GM12878 (cell line): ENCODE data around the gene TULP4. TPM values are rescaled to one million over a fixed set of nuclear protein-coding genes. Genes with fewer than 3 reads are reported as not detected.

ENCODE experiments used
- ATAC-seq: fragments of 200-7000 bp; cut with Tn5 transposase; 3 replicates; pipeline ENCODE4 v1.9.1; 2020; ENCODE audit warnings: mild to moderate bottlenecking, moderate library complexity
- BruUV-seq: library from RNA; stranded (reverse); fragments of 400-500 nt; replicated peaks from 2 replicates; lab custom pipeline; 2021; lab: Mats Ljungman, UMichigan
- CTCF ChIA-PET: fragments of 300-600 bp; sonication (Branson Sonifier 250); formaldehyde crosslinking; extraction: SDS; loops from one replicate; lab custom pipeline; 2021; ENCODE audit warnings: inconsistent platforms; lab: Yijun Ruan, JAX
- POLR2A ChIA-PET: fragments of 350-600 bp; formaldehyde crosslinking; extraction: SDS; loops from one replicate; lab custom pipeline; 2021; ENCODE audit warnings: inconsistent platforms; lab: Charles Lee
- RAD21 ChIA-PET: fragments of 300-600 bp; sonication (Branson Sonifier 250); formaldehyde crosslinking; loops from one replicate; lab custom pipeline; 2023; ENCODE audit warnings: antibody characterized with exemption; ENCODE audit not compliant: unreplicated experiment; lab: Charles Lee
- SMC1A ChIA-PET: fragments of 300-600 bp; sonication (Branson Sonifier 250); formaldehyde crosslinking; loops from one replicate; lab custom pipeline; 2023; ENCODE audit not compliant: unreplicated experiment, uncharacterized antibody; lab: Charles Lee
- DNase-seq: peaks from one replicate; pipeline ENCODE4 v3.0.0-alpha.2; 2011; ENCODE audit warnings: low read depth, low spot score
- FAIRE-seq: peaks from 3 replicates; lab custom pipeline; 2011; peaks lifted over from hg19 to GRCh38; lab: Jason Lieb, UNC
- H2AFZ ChIP-seq: 2 replicates; pipeline ENCODE4 v1.6.0; 2011; ENCODE audit warnings: low read depth, low read length, control low read depth; ENCODE audit not compliant: control insufficient read depth
- H3K27ac ChIP-seq: 2 replicates; pipeline ENCODE4 v1.5.1; 2011; ENCODE audit warnings: control low read depth; ENCODE audit not compliant: control insufficient read depth, insufficient read depth
- H3K27me3 ChIP-seq, 2 experiments: replicated peaks in 1 of 2; 2 replicates each; pipeline versions ENCODE4 v1.6.0 to v1.6.1; 2011; ENCODE audit warnings: low read length in 1 of 2; ENCODE audit not compliant: control insufficient read depth in 2 of 2, insufficient read depth in 2 of 2
- H3K36me3 ChIP-seq, 2 experiments: 2 replicates each; pipeline ENCODE4 v1.5.1; 2011; ENCODE audit warnings: low read length in 1 of 2; ENCODE audit not compliant: control insufficient read depth in 2 of 2, insufficient read depth in 2 of 2
- H3K4me1 ChIP-seq: 2 replicates; pipeline ENCODE4 v1.6.1; 2011; ENCODE audit warnings: mild to moderate bottlenecking, low read length, moderate library complexity, mixed read lengths; ENCODE audit not compliant: control insufficient read depth, insufficient read depth
- H3K4me2 ChIP-seq: 2 replicates; pipeline ENCODE4 v1.6.0; 2011; ENCODE audit warnings: control low read depth; ENCODE audit not compliant: control insufficient read depth, insufficient read depth
- H3K4me3 ChIP-seq: fragments of 200-600 bp; sonication (generic); 2 replicates; pipeline ENCODE4 v1.5.1; 2016
- H3K79me2 ChIP-seq: 2 replicates; pipeline ENCODE4 v1.6.0; 2011; ENCODE audit warnings: low read length; ENCODE audit not compliant: control insufficient read depth, insufficient read depth
- H3K9ac ChIP-seq: 2 replicates; pipeline ENCODE4 v1.8.0; 2011; ENCODE audit warnings: low read length, control low read depth, mixed read lengths; ENCODE audit not compliant: control insufficient read depth, insufficient read depth
- H3K9me3 ChIP-seq: replicated peaks from 3 replicates; pipeline ENCODE4 v1.5.1; 2011; ENCODE audit warnings: mild to moderate bottlenecking, low read length; ENCODE audit not compliant: control insufficient read depth, insufficient read depth
- H4K20me1 ChIP-seq: 2 replicates; pipeline ENCODE4 v1.6.0; 2011; ENCODE audit not compliant: control insufficient read depth, insufficient read depth
- CHD4 ChIP-seq: fragments of 200-600 bp; sonication (generic); IDR thresholded peaks from 2 replicates; pipeline ENCODE4 v1.6.1; 2016; ENCODE audit warnings: mild to moderate bottlenecking
- CREB1 ChIP-seq: IDR thresholded peaks from 2 replicates; pipeline ENCODE4 v1.6.1; 2012; ENCODE audit warnings: low read depth, mild to moderate bottlenecking, inconsistent platforms
- DPF2 ChIP-seq: fragments of 450-650 bp; IDR thresholded peaks from 2 replicates; pipeline ENCODE4 v1.6.1; 2017; ENCODE audit warnings: mild to moderate bottlenecking
- E2F4 ChIP-seq: IDR thresholded peaks from 2 replicates; pipeline ENCODE4 v1.6.1; 2012; ENCODE audit warnings: low read depth, low read length, improper control_type of control experiment
- EP300 ChIP-seq, 2 experiments: fragments of 150-350 bp in 1 of 2; IDR thresholded peaks; 2 replicates each; pipeline ENCODE4 v1.6.1; 2011 to 2012; ENCODE audit warnings: low read depth in 2 of 2, low read length in 2 of 2, borderline replicate concordance in 1 of 2, improper control_type of control experiment in 1 of 2, inconsistent platforms in 1 of 2; ENCODE audit not compliant: control insufficient read depth in 1 of 2
- IKZF1 ChIP-seq: fragments of 450-650 bp; conservative IDR thresholded peaks from 2 replicates; pipeline ENCODE4 v1.6.1; 2017; ENCODE audit warnings: antibody characterized with exemption, mild to moderate bottlenecking
- IKZF2 ChIP-seq, 2 experiments: fragments of 450-650 bp; IDR thresholded peaks; 2 replicates each; pipeline ENCODE4 v1.6.1; 2017; ENCODE audit warnings: mild to moderate bottlenecking in 2 of 2, moderate library complexity in 2 of 2
- KAT2A ChIP-seq: conservative IDR thresholded peaks from 2 replicates; pipeline ENCODE4 v1.6.1; 2011; ENCODE audit warnings: low read depth, low read length; ENCODE audit not compliant: control insufficient read depth
- NR2C1 ChIP-seq: fragments of 450-650 bp; IDR thresholded peaks from 2 replicates; pipeline ENCODE4 v1.6.1; 2017; ENCODE audit warnings: antibody characterized with exemption, mild to moderate bottlenecking, moderate library complexity
- NR2F1 ChIP-seq: fragments of 450-650 bp; conservative IDR thresholded peaks from 2 replicates; pipeline ENCODE4 v1.6.1; 2017; ENCODE audit warnings: mild to moderate bottlenecking
- RELB ChIP-seq: fragments of 450-650 bp; IDR thresholded peaks from 2 replicates; pipeline ENCODE4 v1.6.1; 2017; ENCODE audit warnings: low read depth, mild to moderate bottlenecking, moderate library complexity
- WGBS: methylation state at CpG from one replicate; pipeline ENCODE4 v1.1.6; 2016; ENCODE audit warnings: low lambda C conversion rate; ENCODE audit not compliant: insufficient replicate concordance, insufficient coverage; ENCODE audit errors: missing lambda C conversion rate; 5-methylcytosine and 5-hydroxymethylcytosine counted together
- in situ Hi-C: fragments of 300-500 bp; cut with MboI; formaldehyde crosslinking; loops from 9 replicates; pipeline ENCODE4 v1.14.3; 2018; ENCODE audit warnings: mixed read lengths
- intact Hi-C: fragments of 100-400 bp; cut with micrococcal nuclease; formaldehyde crosslinking; loops from one replicate; pipeline ENCODE4 v1.14.2; 2022; ENCODE audit not compliant: unreplicated experiment
- polyA plus RNA-seq, 11 experiments: library from polyadenylated mRNA; depleted of rRNA in 4 of 11; unstranded in 6 of 11; stranded (reverse) in 5 of 11; fragments of >200 nt; fragmentation: Nextera tagmentation in 4 of 11; fragmentation: Illumina TruSeq in 1 of 11; extraction: Ambion mirVana in 4 of 11; extraction: Trizol in 1 of 11; gene quantifications; 1 replicate in 1 of 11; 2 replicates in 10 of 11; pipeline versions ENCODE4 v1.2.1 to v1.2.3, GENCODE V29; 2011 to 2016; ENCODE audit warnings: inconsistent platforms in 2 of 11, missing spikeins in 2 of 11, low read depth in 1 of 11
- total RNA-seq, 4 experiments: library from RNA; depleted of rRNA in 3 of 4; stranded (reverse); fragments of >200 nt in 3 of 4; fragmentation: Illumina TruSeq in 1 of 4; extraction: Trizol in 1 of 4; gene quantifications; 2 replicates each; pipeline versions ENCODE4 v1.2.1 to v1.2.3, GENCODE V29; 2013 to 2021
- TF ChIP-seq, protein P1 (sequence below): fragments of 450-650 bp; IDR thresholded peaks from 2 replicates; pipeline ENCODE4 v1.6.1; 2017; ENCODE audit warnings: mild to moderate bottlenecking, low read depth, inconsistent platforms; ENCODE audit not compliant: poor library complexity, severe bottlenecking
- TF ChIP-seq, protein P2 (sequence below): fragments of 450-650 bp; IDR thresholded peaks from 2 replicates; pipeline ENCODE4 v1.6.1; 2017; ENCODE audit warnings: mild to moderate bottlenecking, moderate library complexity

The TULP4 gene
- total and polyA plus RNA-seq, 10 of the 15 experiments (the other 5 are each of a cell fraction or from before 2014, with no cell fraction given) = 0.73 to 31.8 (median 14.0) TPM

DNA sequence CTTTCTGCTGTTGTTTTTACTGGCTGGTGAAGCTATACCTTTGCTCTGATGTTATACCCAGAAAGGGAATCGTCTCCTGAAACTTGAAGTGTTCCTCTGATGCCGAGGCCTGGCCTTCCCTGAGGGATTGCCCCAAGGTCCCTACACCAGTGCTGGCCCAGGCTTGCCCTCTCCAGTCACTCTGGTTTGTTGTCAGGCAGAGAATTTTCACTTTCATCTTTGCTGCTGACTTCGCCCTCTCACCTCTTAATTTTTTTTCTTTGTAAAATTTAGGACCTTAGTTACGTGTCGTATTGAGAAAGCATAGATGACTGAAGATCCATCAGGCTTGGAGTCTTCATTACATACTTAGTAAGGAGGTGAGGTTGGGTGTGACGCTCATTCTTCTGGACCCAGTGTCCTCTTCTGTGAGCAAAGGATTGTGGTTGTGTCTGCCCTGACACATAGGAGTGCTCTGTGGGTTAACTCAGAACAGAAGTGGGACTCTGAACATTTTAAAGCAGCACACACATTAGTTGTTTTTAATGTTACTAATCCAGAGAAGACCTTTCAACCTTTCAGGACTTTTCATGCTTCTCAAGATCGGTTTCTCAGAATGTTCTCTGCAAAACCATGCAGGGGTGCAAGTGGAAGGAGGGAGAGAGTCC, 45.4 kb downstream of the TULP4 start:
- H3K27ac ChIP-seq = peak overlapping the region; percentile 68
- H3K4me3 ChIP-seq = peak overlapping the region; percentile 37; the same call in 1 of the 2 replicates
- no peaks in the 10 kb centered on the region for H3K9me3 ChIP-seq
- H3K79me2 ChIP-seq = peaks cover 1% of the 10 kb centered on the region; the same call in 1 of the 2 replicates
- no peaks in the 10 kb centered on the region for H3K36me3 ChIP-seq
- FAIRE-seq (peak; percentile 82), ATAC-seq (peak; percentile 90), DNase-seq (peak; percentile 62)
- 10% methylated on average over 7 of the region's 7 CpGs for WGBS
- no peaks in the 10 kb centered on the region for H4K20me1 ChIP-seq
- H3K4me1 ChIP-seq = peaks cover 23% of the 10 kb centered on the region
- intact Hi-C loops (no loop called here), in situ Hi-C loops (no loop called here)
- SMC1A ChIA-PET = interaction anchor here (0.9 to 1.2 kb wide), 7 partner anchors 11 to 117 kb away, joined by 3 to 4 read pairs (median 3); no protein-coding TSS in a partner anchor
- POLR2A ChIA-PET = interaction anchor here (0.7 to 1.4 kb wide), 2 partner anchors 29 to 251 kb away, joined by 3 read pairs; no protein-coding TSS in a partner anchor
- H2AFZ ChIP-seq = peak overlapping the region; percentile 70
- no peaks in the 10 kb centered on the region for H3K27me3 ChIP-seq
- peak overlapping the region; percentile 46 for H3K4me2 ChIP-seq
- H3K9ac ChIP-seq = peak overlapping the region; percentile 32; the same call in 1 of the 2 replicates
- CTCF ChIA-PET = interaction anchor here (0.8 to 1.9 kb wide), 3 partner anchors 11 to 124 kb away, joined by 3 to 4 read pairs (median 3); no protein-coding TSS in a partner anchor
- RAD21 ChIA-PET = interaction anchor here (0.9 to 3.3 kb wide), 6 partner anchors 28 to 1578 kb away, joined by 3 to 17 read pairs (median 4); no protein-coding TSS in a partner anchor
- BruUV-seq = no TSS peak
- peak; percentile 93 for TF ChIP-seq NR2F1
- TF ChIP-seq IKZF2 (IDR thresholded peaks at IDR 0.05) = peak in 1 of 2 experiments; percentile 36; a peak in 1 of 4 replicates
- TF ChIP-seq E2F4 = no peak
- TF ChIP-seq, protein P1, sequence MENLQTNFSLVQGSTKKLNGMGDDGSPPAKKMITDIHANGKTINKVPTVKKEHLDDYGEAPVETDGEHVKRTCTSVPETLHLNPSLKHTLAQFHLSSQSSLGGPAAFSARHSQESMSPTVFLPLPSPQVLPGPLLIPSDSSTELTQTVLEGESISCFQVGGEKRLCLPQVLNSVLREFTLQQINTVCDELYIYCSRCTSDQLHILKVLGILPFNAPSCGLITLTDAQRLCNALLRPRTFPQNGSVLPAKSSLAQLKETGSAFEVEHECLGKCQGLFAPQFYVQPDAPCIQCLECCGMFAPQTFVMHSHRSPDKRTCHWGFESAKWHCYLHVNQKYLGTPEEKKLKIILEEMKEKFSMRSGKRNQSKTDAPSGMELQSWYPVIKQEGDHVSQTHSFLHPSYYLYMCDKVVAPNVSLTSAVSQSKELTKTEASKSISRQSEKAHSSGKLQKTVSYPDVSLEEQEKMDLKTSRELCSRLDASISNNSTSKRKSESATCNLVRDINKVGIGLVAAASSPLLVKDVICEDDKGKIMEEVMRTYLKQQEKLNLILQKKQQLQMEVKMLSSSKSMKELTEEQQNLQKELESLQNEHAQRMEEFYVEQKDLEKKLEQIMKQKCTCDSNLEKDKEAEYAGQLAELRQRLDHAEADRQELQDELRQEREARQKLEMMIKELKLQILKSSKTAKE = peak; percentile 58
- 0 out of 4 replicates have a peak, but pooled peaks of 1 of the 2 experiments have one; percentile 20 for TF ChIP-seq EP300 (IDR thresholded peaks at IDR 0.05; ENCODE audit: borderline replicate concordance in 1 of 2, control insufficient read depth in 1 of 2, low read depth in 2 of 2, low read length in 2 of 2)
- 0 out of 2 replicates have a peak, but pooled peaks have one; percentile 16 for TF ChIP-seq CREB1
- peak; percentile 51; the same call in 1 of the 2 replicates for TF ChIP-seq IKZF1
- no peak for TF ChIP-seq KAT2A
- 0 out of 2 replicates have a peak, but pooled peaks have one; percentile 28 for TF ChIP-seq DPF2
- peak; percentile 52 for TF ChIP-seq RELB
- no peak for TF ChIP-seq CHD4
- TF ChIP-seq, protein P2, sequence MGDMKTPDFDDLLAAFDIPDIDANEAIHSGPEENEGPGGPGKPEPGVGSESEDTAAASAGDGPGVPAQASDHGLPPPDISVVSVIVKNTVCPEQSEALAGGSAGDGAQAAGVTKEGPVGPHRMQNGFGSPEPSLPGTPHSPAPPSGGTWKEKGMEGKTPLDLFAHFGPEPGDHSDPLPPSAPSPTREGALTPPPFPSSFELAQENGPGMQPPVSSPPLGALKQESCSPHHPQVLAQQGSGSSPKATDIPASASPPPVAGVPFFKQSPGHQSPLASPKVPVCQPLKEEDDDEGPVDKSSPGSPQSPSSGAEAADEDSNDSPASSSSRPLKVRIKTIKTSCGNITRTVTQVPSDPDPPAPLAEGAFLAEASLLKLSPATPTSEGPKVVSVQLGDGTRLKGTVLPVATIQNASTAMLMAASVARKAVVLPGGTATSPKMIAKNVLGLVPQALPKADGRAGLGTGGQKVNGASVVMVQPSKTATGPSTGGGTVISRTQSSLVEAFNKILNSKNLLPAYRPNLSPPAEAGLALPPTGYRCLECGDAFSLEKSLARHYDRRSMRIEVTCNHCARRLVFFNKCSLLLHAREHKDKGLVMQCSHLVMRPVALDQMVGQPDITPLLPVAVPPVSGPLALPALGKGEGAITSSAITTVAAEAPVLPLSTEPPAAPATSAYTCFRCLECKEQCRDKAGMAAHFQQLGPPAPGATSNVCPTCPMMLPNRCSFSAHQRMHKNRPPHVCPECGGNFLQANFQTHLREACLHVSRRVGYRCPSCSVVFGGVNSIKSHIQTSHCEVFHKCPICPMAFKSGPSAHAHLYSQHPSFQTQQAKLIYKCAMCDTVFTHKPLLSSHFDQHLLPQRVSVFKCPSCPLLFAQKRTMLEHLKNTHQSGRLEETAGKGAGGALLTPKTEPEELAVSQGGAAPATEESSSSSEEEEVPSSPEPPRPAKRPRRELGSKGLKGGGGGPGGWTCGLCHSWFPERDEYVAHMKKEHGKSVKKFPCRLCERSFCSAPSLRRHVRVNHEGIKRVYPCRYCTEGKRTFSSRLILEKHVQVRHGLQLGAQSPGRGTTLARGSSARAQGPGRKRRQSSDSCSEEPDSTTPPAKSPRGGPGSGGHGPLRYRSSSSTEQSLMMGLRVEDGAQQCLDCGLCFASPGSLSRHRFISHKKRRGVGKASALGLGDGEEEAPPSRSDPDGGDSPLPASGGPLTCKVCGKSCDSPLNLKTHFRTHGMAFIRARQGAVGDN = peak; percentile 88
- peak; percentile 36; the same call in 1 of the 2 replicates for TF ChIP-seq NR2C1
